ENCODE results near the gene IAPP. TPM values are rescaled to one million over a fixed set of nuclear protein-coding genes. Genes with fewer than 3 reads are reported as not detected.

IAPP gene
- total RNA-seq, 2 donors from 2014 or later: not detected

- TF ChIP-seq CTCF (IDR thresholded peaks at IDR 0.05): no peak
- Histone ChIP-seq H3K27me3 (no peaks in the 10 kb centered on the region), H3K27ac (no peak overlapping the region)
Observed at GRCh38 chr12:21428241-21428640, 55.5 kb downstream of the IAPP start.

More at GRCh38 chr12:21428241-21428640, 55.5 kb downstream of the IAPP start:
- no peaks in the 10 kb centered on the region for H3K4me1 ChIP-seq
- no peaks in the 10 kb centered on the region for H3K36me3 ChIP-seq
- no peak for DNase-seq (ENCODE audit: low spot score)
- no peak overlapping the region for H3K4me3 ChIP-seq
- H3K9me3 ChIP-seq: no peaks in the 10 kb centered on the region

Other genes starting within 250 kb of the IAPP start
- gene SLCO1B1, start 241.7 kb upstream of the IAPP start, total RNA-seq: not detected
- gene SLCO1A2, start 38.0 kb upstream of the IAPP start, total RNA-seq: not detected
- gene PYROXD1, start 64.8 kb downstream of the IAPP start, total RNA-seq: 10 to 100 TPM in 1 of 2 donors, 1 to 10 TPM in 1; 8.8 to 18.2 TPM
- gene RECQL, start 128.7 kb downstream of the IAPP start, total RNA-seq: 10 to 100 TPM; 17.8 to 20.0 TPM
- 10 to 100 TPM; 15.5 to 16.9 TPM for gene GOLT1B, start 128.9 kb downstream of the IAPP start, total RNA-seq
- gene SPX, start 153.4 kb downstream of the IAPP start, total RNA-seq: 1 to 10 TPM; 5.6 to 8.3 TPM
- gene GYS2, start 231.9 kb downstream of the IAPP start, total RNA-seq: not detected

All from right atrium auricular region (tissue), 2 donors.